ES-I3 (cell line): Measurements from ENCODE around the gene CCL21.
"Not testable (repeated sequence)": the region's sequence is repeated elsewhere in the genome, so short reads cannot be mapped to it uniquely, and the experiment has no call there.

Source experiments
- H3K36me3 ChIP-seq: 2 replicates; pipeline ENCODE4 v1.6.1; 2013; ENCODE audit warnings: mild to moderate bottlenecking, low read length, control low read depth, moderate library complexity; ENCODE audit not compliant: insufficient read depth
- H3K4me1 ChIP-seq: 2 replicates; pipeline ENCODE4 v1.6.1; 2013; ENCODE audit warnings: mild to moderate bottlenecking, control low read depth, low read length; ENCODE audit not compliant: insufficient read depth
- H3K9ac ChIP-seq: 2 replicates; pipeline ENCODE4 v1.6.1; 2013; ENCODE audit warnings: low read depth, mild to moderate bottlenecking, low read length, moderate library complexity
- H3K9me3 ChIP-seq: 2 replicates; pipeline ENCODE4 v1.6.1; 2013; ENCODE audit warnings: mild to moderate bottlenecking, low read length, moderate library complexity; ENCODE audit not compliant: control insufficient read depth, insufficient read depth

The CCL21 gene

GRCh38 chr9:34710023-34710422 lies at the start of gene CCL21:
TSS of gene CCL21 (minus strand) at chr9:34710136. CDS start at chr9:34710066, 70 bp downstream.
- H3K9me3 ChIP-seq = no peaks in the 10 kb centered on the region
- H3K9ac ChIP-seq = no peak within 1 kb of the TSS
- no peaks in the 10 kb centered on the region for H3K4me1 ChIP-seq
- no peaks in the 10 kb centered on the region for H3K36me3 ChIP-seq

- Histone ChIP-seq H3K9me3 (no peaks in the 10 kb centered on the region), H3K36me3 (no peaks in the 10 kb centered on the region), H3K9ac (no peak overlapping the region), H3K4me1 (no peaks in the 10 kb centered on the region)
These were observed 49.6 kb upstream of the CCL21 start for GRCh38 chr9:34759432-34760134.

GRCh38 chr9:34750320-34750719 lies 40.4 kb upstream of the CCL21 start:
- not testable (repeated sequence) for H3K9ac ChIP-seq, H3K36me3 ChIP-seq, H3K4me1 ChIP-seq, H3K9me3 ChIP-seq

GRCh38 chr9:34746526-34746925 lies 36.6 kb upstream of the CCL21 start:
- Histone ChIP-seq H3K36me3 (no peaks in the 10 kb centered on the region), H3K9me3 (no peaks in the 10 kb centered on the region), H3K9ac (no peak overlapping the region), H3K4me1 (0 out of 2 replicates have a peak, but pooled peaks cover 2% of the 10 kb centered on the region)

GRCh38 chr9:34744295-34745221 lies 34.6 kb upstream of the CCL21 start:
- Histone ChIP-seq H3K9me3 (no peaks in the 10 kb centered on the region), H3K9ac (no peak overlapping the region), H3K4me1 (0 out of 2 replicates have a peak, but pooled peaks cover 2% of the 10 kb centered on the region), H3K36me3 (no peaks in the 10 kb centered on the region)

- Histone ChIP-seq H3K9ac (no peak overlapping the region), H3K9me3 (no peaks in the 10 kb centered on the region), H3K4me1 (0 out of 2 replicates have a peak, but pooled peaks cover 2% of the 10 kb centered on the region), H3K36me3 (no peaks in the 10 kb centered on the region)
These were observed 32.8 kb upstream of the CCL21 start for GRCh38 chr9:34742710-34743109.

- Histone ChIP-seq H3K9ac (no peak overlapping the region), H3K9me3 (no peaks in the 10 kb centered on the region), H3K4me1 (0 out of 2 replicates have a peak, but pooled peaks cover 2% of the 10 kb centered on the region), H3K36me3 (no peaks in the 10 kb centered on the region)
These were observed 31.7 kb upstream of the CCL21 start for GRCh38 chr9:34741628-34742027.

- H3K9ac ChIP-seq, H3K36me3 ChIP-seq, H3K4me1 ChIP-seq, H3K9me3 ChIP-seq: not testable (repeated sequence)
These were observed 30.2 kb upstream of the CCL21 start for GRCh38 chr9:34740176-34740575.

- Histone ChIP-seq H3K4me1 (0 out of 2 replicates have a peak, but pooled peaks cover 2% of the 10 kb centered on the region), H3K9me3 (no peaks in the 10 kb centered on the region), H3K36me3 (no peaks in the 10 kb centered on the region), H3K9ac (no peak overlapping the region)
These were observed 27.8 kb upstream of the CCL21 start for GRCh38 chr9:34737677-34738260.

- Histone ChIP-seq H3K4me1 (no peaks in the 10 kb centered on the region), H3K9ac (no peak overlapping the region), H3K36me3 (no peaks in the 10 kb centered on the region), H3K9me3 (no peaks in the 10 kb centered on the region)
These were observed 24.8 kb upstream of the CCL21 start for GRCh38 chr9:34734720-34735119.

GRCh38 chr9:34732886-34733285 lies 22.9 kb upstream of the CCL21 start:
- no peaks in the 10 kb centered on the region for H3K9me3 ChIP-seq
- no peaks in the 10 kb centered on the region for H3K36me3 ChIP-seq
- H3K4me1 ChIP-seq = no peaks in the 10 kb centered on the region
- no peak overlapping the region for H3K9ac ChIP-seq

GRCh38 chr9:34732478-34732877 lies 22.5 kb upstream of the CCL21 start:
- Histone ChIP-seq H3K4me1 (no peaks in the 10 kb centered on the region), H3K9ac (no peak overlapping the region), H3K9me3 (no peaks in the 10 kb centered on the region), H3K36me3 (no peaks in the 10 kb centered on the region)

GRCh38 chr9:34723141-34723540 lies 13.2 kb upstream of the CCL21 start:
- no peaks in the 10 kb centered on the region for H3K4me1 ChIP-seq
- no peaks in the 10 kb centered on the region for H3K9me3 ChIP-seq
- no peak overlapping the region for H3K9ac ChIP-seq
- no peaks in the 10 kb centered on the region for H3K36me3 ChIP-seq

- H3K36me3 ChIP-seq, H3K4me1 ChIP-seq, H3K9me3 ChIP-seq, H3K9ac ChIP-seq: not testable (repeated sequence)
These were observed 9.8 kb upstream of the CCL21 start for GRCh38 chr9:34719769-34720025.
